Esophagus muscularis mucosa (tissue), 4 donors: ENCODE data around the gene LENG8.
"Not testable (repeated sequence)": the region's sequence is repeated elsewhere in the genome, so short reads cannot be mapped to it uniquely, and the experiment has no call there.

Source experiments
- EP300 ChIP-seq: sonication (generic); formaldehyde crosslinking; IDR thresholded peaks from one replicate; pipeline ENCODE4 v1.6.1; 2017; ENCODE audit warnings: antibody characterized with exemption
- POLR2A ChIP-seq: fragments of 450-650 bp; IDR thresholded peaks from one replicate; pipeline ENCODE4 v1.6.1; 2017; ENCODE audit warnings: antibody characterized with exemption, moderate library complexity, mild to moderate bottlenecking, low read depth
- POLR2AphosphoS5 ChIP-seq, 2 donors: sonication (generic); formaldehyde crosslinking; IDR thresholded peaks; one replicate each; pipeline ENCODE4 v1.6.1; 2017; ENCODE audit warnings: antibody characterized with exemption in 2 of 2
- TF ChIP-seq, protein P1 (sequence below), 3 experiments: fragments of 200-600 bp in 2 of 3; fragments of 450-650 bp in 1 of 3; sonication (generic) in 2 of 3; IDR thresholded peaks; one replicate each; pipeline ENCODE4 v1.5.1; 2017 to 2019; ENCODE audit warnings: antibody characterized with exemption in 3 of 3, mild to moderate bottlenecking in 2 of 3, moderate library complexity in 1 of 3

GRCh38 chr19:54493056-54493455 lies 44.1 kb downstream of the LENG8 start:
- TF ChIP-seq, protein P1, sequence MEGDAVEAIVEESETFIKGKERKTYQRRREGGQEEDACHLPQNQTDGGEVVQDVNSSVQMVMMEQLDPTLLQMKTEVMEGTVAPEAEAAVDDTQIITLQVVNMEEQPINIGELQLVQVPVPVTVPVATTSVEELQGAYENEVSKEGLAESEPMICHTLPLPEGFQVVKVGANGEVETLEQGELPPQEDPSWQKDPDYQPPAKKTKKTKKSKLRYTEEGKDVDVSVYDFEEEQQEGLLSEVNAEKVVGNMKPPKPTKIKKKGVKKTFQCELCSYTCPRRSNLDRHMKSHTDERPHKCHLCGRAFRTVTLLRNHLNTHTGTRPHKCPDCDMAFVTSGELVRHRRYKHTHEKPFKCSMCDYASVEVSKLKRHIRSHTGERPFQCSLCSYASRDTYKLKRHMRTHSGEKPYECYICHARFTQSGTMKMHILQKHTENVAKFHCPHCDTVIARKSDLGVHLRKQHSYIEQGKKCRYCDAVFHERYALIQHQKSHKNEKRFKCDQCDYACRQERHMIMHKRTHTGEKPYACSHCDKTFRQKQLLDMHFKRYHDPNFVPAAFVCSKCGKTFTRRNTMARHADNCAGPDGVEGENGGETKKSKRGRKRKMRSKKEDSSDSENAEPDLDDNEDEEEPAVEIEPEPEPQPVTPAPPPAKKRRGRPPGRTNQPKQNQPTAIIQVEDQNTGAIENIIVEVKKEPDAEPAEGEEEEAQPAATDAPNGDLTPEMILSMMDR (IDR thresholded peaks at IDR 0.05): not testable (repeated sequence)
- TF ChIP-seq POLR2A; POLR2AphosphoS5 (IDR thresholded peaks at IDR 0.05); EP300: not testable (repeated sequence)
